Posterior cingulate gyrus (tissue), 11 donors: ENCODE results near the gene UGT1A5.

ENCODE experiments used
- DNase-seq, 10 donors: peaks; one replicate each; pipeline versions ENCODE4 v3.0.0 to v3.0.0-alpha.2; 2020 to 2021; ENCODE audit warnings: mixed read lengths in 3 of 10
- intact Hi-C: fragments of 100-400 bp; cut with DNase I; formaldehyde crosslinking; loops from one replicate; pipeline ENCODE4 v1.15.1; 2023

The UGT1A5 gene

GRCh38 chr2:233819884-233820773 lies 107.4 kb downstream of the UGT1A5 start:
- peak in 2 of 10 donors; percentile 7 to 78 for DNase-seq
- intact Hi-C loops = no loop called here

DNA sequence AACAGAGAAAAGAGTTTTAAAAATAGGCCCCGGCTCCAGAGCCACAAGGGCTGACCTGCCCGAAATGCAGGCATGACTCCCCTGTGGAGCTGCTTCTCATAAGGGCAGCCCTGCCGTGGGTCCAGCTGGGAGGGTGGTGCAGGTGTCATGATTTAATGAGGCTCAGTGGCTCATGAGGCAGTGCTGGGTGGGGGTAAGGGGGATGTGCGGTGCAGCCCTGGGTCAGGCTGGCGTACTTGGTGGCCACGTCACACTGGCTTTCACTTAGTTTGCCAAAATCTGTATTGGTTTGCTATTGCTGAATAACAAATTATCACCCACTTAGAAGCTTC lies 108.0 kb downstream of the UGT1A5 start:
- peak in 1 of 10 donors; percentile 57 for DNase-seq
- intact Hi-C loops = no loop called here

DNA sequence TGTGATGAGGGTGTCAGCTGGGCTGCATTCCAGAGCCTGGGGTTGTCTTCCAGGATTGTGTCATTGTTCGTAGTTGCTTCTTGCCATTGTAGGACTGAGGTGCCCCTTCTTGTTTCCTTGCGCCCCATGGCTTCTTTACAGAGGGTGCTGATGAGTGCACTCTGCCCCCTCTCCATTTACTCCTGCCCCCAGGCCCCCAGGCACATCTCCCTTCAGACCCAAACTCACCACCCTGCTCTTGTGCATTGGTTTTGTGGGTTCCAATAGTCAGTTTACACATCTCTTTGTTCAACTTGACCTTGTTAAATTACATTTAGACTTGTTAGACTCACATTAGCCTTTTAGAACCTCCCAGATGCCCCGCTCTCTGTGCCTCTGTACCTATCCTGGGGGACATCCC lies 108.5 kb downstream of the UGT1A5 start:
- DNase-seq = peak in 1 of 10 donors; percentile 22
- intact Hi-C loops = no loop called here

DNA sequence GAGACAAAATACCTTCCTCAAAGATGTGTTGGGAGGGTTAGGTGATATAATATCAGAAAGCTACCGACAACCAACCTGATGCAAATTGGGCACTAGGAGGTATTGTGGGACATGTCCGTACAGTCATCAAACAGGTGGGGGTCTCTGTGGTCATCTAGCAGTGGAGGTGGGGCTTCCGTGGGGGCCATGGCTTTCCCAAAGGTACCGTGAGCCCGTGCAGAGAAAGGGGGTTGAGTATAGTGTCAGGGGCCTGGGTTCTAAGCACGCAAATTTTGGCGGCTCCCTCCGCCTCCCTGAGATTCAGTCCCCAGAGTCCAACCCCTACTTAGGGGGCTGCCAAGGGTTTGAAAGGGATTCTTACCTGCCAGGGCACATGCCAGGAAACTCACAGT lies 109.0 kb downstream of the UGT1A5 start:
- peak in 2 of 10 donors; percentile 5 to 49 for DNase-seq
- intact Hi-C loops = no loop called here

DNA sequence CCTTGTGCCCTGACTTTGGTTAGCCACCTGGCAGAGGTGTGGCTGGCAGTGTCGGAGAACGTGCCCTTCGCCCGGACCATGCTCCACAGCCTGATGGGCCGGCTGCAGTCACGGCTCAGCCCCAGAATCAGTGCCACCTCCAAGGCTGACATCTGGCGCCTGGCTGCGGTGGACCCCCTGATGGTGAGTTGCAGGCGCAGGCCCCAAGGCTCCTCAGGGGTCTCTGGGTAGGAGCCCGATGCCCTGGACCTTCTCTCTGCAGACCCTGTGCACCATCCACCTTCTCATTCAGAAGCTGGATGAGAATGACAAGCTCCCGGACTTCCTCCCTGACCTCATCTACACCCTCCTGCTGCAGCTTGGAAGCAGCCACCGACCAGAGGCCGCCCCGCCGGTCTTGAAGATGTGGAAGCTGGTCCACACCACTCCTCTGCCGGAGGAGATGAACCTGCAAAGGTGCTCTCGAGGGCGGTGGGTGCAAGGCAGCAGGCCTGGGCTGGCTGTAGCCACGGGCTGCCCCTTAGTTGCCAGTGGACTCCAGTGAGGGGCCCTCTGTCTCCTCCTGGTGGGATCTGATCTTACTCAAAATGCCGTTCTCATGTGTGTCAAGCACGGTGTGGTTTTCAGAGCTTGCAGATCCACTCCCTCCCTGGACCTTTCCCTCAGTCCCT lies 109.5 kb downstream of the UGT1A5 start:
- peak in 3 of 10 donors; percentile 4 to 81 (median 8) for DNase-seq
- intact Hi-C loops = no loop called here
